ENCODE results near the gene DNAJA2. TPM values are rescaled to one million over a fixed set of nuclear protein-coding genes. Genes with fewer than 3 reads are reported as not detected.

Gene DNAJA2
- total RNA-seq, 1 donor from 2014 or later = 76.1 TPM

DNA sequence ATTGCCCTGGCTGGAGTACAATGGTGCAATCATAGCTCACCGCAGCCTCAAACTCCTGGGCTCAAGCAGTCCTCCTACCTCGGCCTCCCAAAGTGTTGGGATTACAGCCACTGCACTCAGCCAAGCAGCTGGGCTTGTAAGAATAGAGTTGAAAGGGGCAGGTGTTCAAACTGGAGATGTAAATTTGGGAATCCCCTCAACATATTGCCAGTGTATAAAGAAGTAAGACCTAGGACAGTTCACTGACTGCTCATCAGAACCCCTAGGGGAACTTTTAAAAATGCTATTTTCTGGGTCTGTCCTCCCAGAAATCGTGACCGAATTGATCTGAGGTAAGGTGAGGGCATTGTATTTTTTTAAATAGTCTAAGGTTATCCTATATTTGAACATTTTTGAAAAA lies 8.9 kb upstream of the DNAJA2 start:
- H3K4me3 ChIP-seq (ENCODE audit: insufficient read depth, low read depth, low read length) = no peak overlapping the region
- Mint-ChIP-seq H3K4me3 (ENCODE audit: unreplicated experiment) (no peak overlapping the region), H3K36me3 (ENCODE audit: low read depth, unreplicated experiment) (no peaks in the 10 kb centered on the region)

DNA sequence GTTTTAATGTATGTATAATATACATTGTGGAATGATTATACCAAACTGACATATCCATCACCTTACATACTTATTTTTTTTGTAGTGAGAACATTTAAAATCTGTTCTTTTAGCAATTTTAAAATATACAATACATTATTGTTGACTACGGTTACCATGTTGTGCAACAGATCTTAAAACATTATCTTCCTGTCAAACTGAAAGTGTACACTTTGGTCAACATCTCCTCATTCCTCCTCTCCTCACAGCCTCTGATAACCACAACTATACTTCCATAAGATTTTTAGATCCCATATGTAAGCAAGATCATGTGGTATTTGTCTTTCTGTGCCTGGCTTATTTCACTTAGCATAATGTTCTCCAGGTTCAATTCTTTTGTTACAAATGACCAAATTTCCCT lies 7.5 kb upstream of the DNAJA2 start:
- FAIRE-seq (no peak), DNase-seq (ENCODE audit: low read depth) (no peak)
- Mint-ChIP-seq H3K4me3 (ENCODE audit: unreplicated experiment) (no peak overlapping the region), H3K36me3 (ENCODE audit: low read depth, unreplicated experiment) (no peaks in the 10 kb centered on the region), H3K27me3 (ENCODE audit: low read depth, unreplicated experiment) (no peaks in the 10 kb centered on the region), H3K4me1 (ENCODE audit: low read depth, unreplicated experiment) (no peaks in the 10 kb centered on the region), H3K9me3 (ENCODE audit: unreplicated experiment) (no peaks in the 10 kb centered on the region), H3K27ac (ENCODE audit: unreplicated experiment) (no peak overlapping the region)
- Histone ChIP-seq H3K36me3 (ENCODE audit: insufficient read depth, low read length) (no peaks in the 10 kb centered on the region), H3K9me3 (ENCODE audit: insufficient read depth, low read depth, low read length) (no peaks in the 10 kb centered on the region), H3K4me1 (ENCODE audit: insufficient read depth, low read length) (no peaks in the 10 kb centered on the region), H3K27me3 (ENCODE audit: insufficient read depth, low read length) (no peaks in the 10 kb centered on the region), H3K27ac (ENCODE audit: low read depth, low read length) (no peak overlapping the region), H4K20me1 (ENCODE audit: insufficient read depth, low read length) (no peaks in the 10 kb centered on the region), H2AFZ (ENCODE audit: low read depth, low read length) (no peak overlapping the region), H3K79me2 (ENCODE audit: insufficient read depth, low read length) (no peaks in the 10 kb centered on the region), H3K4me2 (ENCODE audit: low read length) (no peak overlapping the region), H3K9ac (ENCODE audit: low read length) (no peak overlapping the region), H3K4me3 (ENCODE audit: insufficient read depth, low read depth, low read length) (no peak overlapping the region)
- TF ChIP-seq EZH2 (IDR thresholded peaks at IDR 0.05; ENCODE audit: insufficient read depth, low read length) = no peak
- TF ChIP-seq, protein P1, sequence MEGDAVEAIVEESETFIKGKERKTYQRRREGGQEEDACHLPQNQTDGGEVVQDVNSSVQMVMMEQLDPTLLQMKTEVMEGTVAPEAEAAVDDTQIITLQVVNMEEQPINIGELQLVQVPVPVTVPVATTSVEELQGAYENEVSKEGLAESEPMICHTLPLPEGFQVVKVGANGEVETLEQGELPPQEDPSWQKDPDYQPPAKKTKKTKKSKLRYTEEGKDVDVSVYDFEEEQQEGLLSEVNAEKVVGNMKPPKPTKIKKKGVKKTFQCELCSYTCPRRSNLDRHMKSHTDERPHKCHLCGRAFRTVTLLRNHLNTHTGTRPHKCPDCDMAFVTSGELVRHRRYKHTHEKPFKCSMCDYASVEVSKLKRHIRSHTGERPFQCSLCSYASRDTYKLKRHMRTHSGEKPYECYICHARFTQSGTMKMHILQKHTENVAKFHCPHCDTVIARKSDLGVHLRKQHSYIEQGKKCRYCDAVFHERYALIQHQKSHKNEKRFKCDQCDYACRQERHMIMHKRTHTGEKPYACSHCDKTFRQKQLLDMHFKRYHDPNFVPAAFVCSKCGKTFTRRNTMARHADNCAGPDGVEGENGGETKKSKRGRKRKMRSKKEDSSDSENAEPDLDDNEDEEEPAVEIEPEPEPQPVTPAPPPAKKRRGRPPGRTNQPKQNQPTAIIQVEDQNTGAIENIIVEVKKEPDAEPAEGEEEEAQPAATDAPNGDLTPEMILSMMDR (IDR thresholded peaks at IDR 0.05; ENCODE audit: insufficient read depth, low read depth, low read length) = no peak

More for the DNA sequence above, 8.9 kb upstream of the DNAJA2 start:
- TF ChIP-seq, protein P1 (IDR thresholded peaks at IDR 0.05; ENCODE audit: insufficient read depth, low read depth, low read length) = no peak
- TF ChIP-seq EZH2 (IDR thresholded peaks at IDR 0.05; ENCODE audit: insufficient read depth, low read length) = no peak
- Histone ChIP-seq H3K9me3 (ENCODE audit: insufficient read depth, low read depth, low read length) (no peaks in the 10 kb centered on the region), H3K9ac (ENCODE audit: low read length) (no peak overlapping the region), H3K79me2 (ENCODE audit: insufficient read depth, low read length) (no peaks in the 10 kb centered on the region), H3K4me2 (ENCODE audit: low read length) (no peak overlapping the region), H4K20me1 (ENCODE audit: insufficient read depth, low read length) (no peaks in the 10 kb centered on the region), H3K36me3 (ENCODE audit: insufficient read depth, low read length) (no peaks in the 10 kb centered on the region), H2AFZ (ENCODE audit: low read depth, low read length) (no peak overlapping the region), H3K27ac (ENCODE audit: low read depth, low read length) (no peak overlapping the region), H3K27me3 (ENCODE audit: insufficient read depth, low read length) (no peaks in the 10 kb centered on the region), H3K4me1 (ENCODE audit: insufficient read depth, low read length) (no peaks in the 10 kb centered on the region)
- FAIRE-seq (no peak), DNase-seq (ENCODE audit: low read depth) (no peak)
- Mint-ChIP-seq H3K4me1 (ENCODE audit: low read depth, unreplicated experiment) (no peaks in the 10 kb centered on the region), H3K27ac (ENCODE audit: unreplicated experiment) (no peak overlapping the region), H3K27me3 (ENCODE audit: low read depth, unreplicated experiment) (no peaks in the 10 kb centered on the region), H3K9me3 (ENCODE audit: unreplicated experiment) (no peaks in the 10 kb centered on the region)

DNA sequence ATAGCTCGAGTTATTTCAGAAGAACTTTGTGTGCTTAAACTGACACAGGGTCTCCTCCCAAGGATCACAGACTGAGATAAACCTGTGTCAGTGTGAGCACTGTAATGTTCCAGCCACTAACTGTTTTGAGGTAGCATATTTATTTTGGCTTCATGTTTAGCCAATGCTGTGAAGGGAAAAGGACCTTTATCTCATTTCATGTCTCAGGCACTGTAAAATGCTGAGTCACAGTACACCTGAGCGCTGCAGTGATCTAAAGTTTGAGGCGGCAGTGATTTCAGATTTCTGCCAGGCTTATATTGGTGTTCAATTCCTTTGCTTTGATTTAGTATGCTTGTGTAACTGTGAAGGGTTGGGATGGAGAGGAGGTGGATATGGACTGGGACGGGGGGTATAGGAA lies 3.1 kb upstream of the DNAJA2 start:
- Histone ChIP-seq H4K20me1 (ENCODE audit: insufficient read depth, low read length) (peaks cover 13% of the 10 kb centered on the region), H3K4me2 (ENCODE audit: low read length) (no peak overlapping the region), H3K36me3 (ENCODE audit: insufficient read depth, low read length) (no peaks in the 10 kb centered on the region), H2AFZ (ENCODE audit: low read depth, low read length) (no peak overlapping the region), H3K27ac (ENCODE audit: low read depth, low read length) (no peak overlapping the region), H3K79me2 (ENCODE audit: insufficient read depth, low read length) (peaks cover 22% of the 10 kb centered on the region), H3K4me3 (ENCODE audit: insufficient read depth, low read depth, low read length) (no peak overlapping the region), H3K4me1 (ENCODE audit: insufficient read depth, low read length) (peaks cover 15% of the 10 kb centered on the region), H3K27me3 (ENCODE audit: insufficient read depth, low read length) (no peaks in the 10 kb centered on the region), H3K9me3 (ENCODE audit: insufficient read depth, low read depth, low read length) (no peaks in the 10 kb centered on the region), H3K9ac (ENCODE audit: low read length) (no peak overlapping the region)
- no peak overlapping the region for H3K4me3 Mint-ChIP-seq (ENCODE audit: unreplicated experiment)
- no peaks in the 10 kb centered on the region for H3K27me3 Mint-ChIP-seq (ENCODE audit: low read depth, unreplicated experiment)
- FAIRE-seq (no peak), DNase-seq (ENCODE audit: low read depth) (no peak)
- H3K9me3 Mint-ChIP-seq (ENCODE audit: unreplicated experiment) = no peaks in the 10 kb centered on the region
- no peak for TF ChIP-seq EZH2 (IDR thresholded peaks at IDR 0.05; ENCODE audit: insufficient read depth, low read length)
- TF ChIP-seq, protein P1 (IDR thresholded peaks at IDR 0.05; ENCODE audit: insufficient read depth, low read depth, low read length) = no peak
- no peaks in the 10 kb centered on the region for H3K36me3 Mint-ChIP-seq (ENCODE audit: low read depth, unreplicated experiment)
- H3K4me1 Mint-ChIP-seq (ENCODE audit: low read depth, unreplicated experiment) = peaks cover 5% of the 10 kb centered on the region
- no peak overlapping the region for H3K27ac Mint-ChIP-seq (ENCODE audit: unreplicated experiment)
